Loucy (cell line): ENCODE results near the gene FZD4.

Experiments used
- H2AFZ ChIP-seq: fragments of 200-600 bp; sonication (generic); 2 replicates; pipeline ENCODE4 v1.6.0; 2016; ENCODE audit warnings: antibody characterized with exemption, mild to moderate bottlenecking, low read length, moderate library complexity
- H3F3A ChIP-seq: fragments of 200-600 bp; 2 replicates; pipeline ENCODE4 v1.6.0; 2016; ENCODE audit warnings: antibody characterized with exemption, low read depth, mild to moderate bottlenecking
- H3K27me3 ChIP-seq: fragments of 200-600 bp; sonication (generic); 2 replicates; pipeline ENCODE4 v1.6.1; 2014; ENCODE audit warnings: low read length, mild to moderate bottlenecking; ENCODE audit not compliant: insufficient read depth, poor library complexity, severe bottlenecking
- H3K36me3 ChIP-seq: fragments of 200-600 bp; sonication (generic); 2 replicates; pipeline ENCODE4 v1.6.1; 2016; ENCODE audit warnings: low read length; ENCODE audit not compliant: insufficient read depth
- H3K4me1 ChIP-seq: fragments of 200-600 bp; sonication (generic); 2 replicates; pipeline ENCODE4 v1.5.1; 2014; ENCODE audit warnings: low read length, mild to moderate bottlenecking; ENCODE audit not compliant: insufficient read depth, poor library complexity, severe bottlenecking
- H3K4me2 ChIP-seq: fragments of 200-600 bp; sonication (generic); 2 replicates; pipeline ENCODE4 v1.6.0; 2014; ENCODE audit warnings: antibody characterized with exemption, low read length, low read depth, mild to moderate bottlenecking; ENCODE audit not compliant: poor library complexity, severe bottlenecking
- H3K4me3 ChIP-seq: fragments of 200-600 bp; sonication (generic); 2 replicates; pipeline ENCODE4 v1.5.1; 2014; ENCODE audit warnings: low read length, mild to moderate bottlenecking, mixed read lengths; ENCODE audit not compliant: poor library complexity, severe bottlenecking
- H3K79me2 ChIP-seq: fragments of 200-600 bp; sonication (generic); 2 replicates; pipeline ENCODE4 v1.6.1; 2014; ENCODE audit warnings: low read length; ENCODE audit not compliant: insufficient read depth
- H3K9ac ChIP-seq: fragments of 200-600 bp; sonication (generic); 2 replicates; pipeline ENCODE4 v1.6.0; 2014; ENCODE audit warnings: mild to moderate bottlenecking, low read depth, low read length, moderate library complexity; ENCODE audit not compliant: poor library complexity, severe bottlenecking
- H3K9me2 ChIP-seq: fragments of 200-600 bp; sonication (generic); replicated peaks from 2 replicates; pipeline ENCODE4 v1.6.1; 2016; ENCODE audit warnings: low read depth, low read length, mixed read lengths
- H3K9me3 ChIP-seq: fragments of 200-600 bp; sonication (generic); 2 replicates; pipeline ENCODE4 v1.6.1; 2014; ENCODE audit warnings: mild to moderate bottlenecking, antibody characterized with exemption, low read length, low read depth; ENCODE audit not compliant: insufficient read depth
- H4K20me1 ChIP-seq: fragments of 200-600 bp; sonication (generic); 2 replicates; pipeline ENCODE4 v1.6.0; 2014; ENCODE audit warnings: antibody characterized with exemption, low read length, mild to moderate bottlenecking; ENCODE audit not compliant: insufficient read depth, poor library complexity, severe bottlenecking
- CTCF ChIP-seq: fragments of 200-600 bp; sonication (generic); conservative IDR thresholded peaks from 2 replicates; pipeline ENCODE4 v1.5.1; 2014; ENCODE audit warnings: mild to moderate bottlenecking, antibody characterized with exemption, low read length
- EZH2phosphoT487 ChIP-seq: fragments of 200-600 bp; IDR thresholded peaks from 2 replicates; pipeline ENCODE4 v1.6.1; 2018; ENCODE audit warnings: antibody characterized with exemption, mild to moderate bottlenecking, moderate library complexity, borderline replicate concordance

Gene FZD4

GRCh38 chr11:86905252-86905651, 49.9 kb downstream of the FZD4 start:
- Histone ChIP-seq H3K27me3 (no peaks in the 10 kb centered on the region), H4K20me1 (no peaks in the 10 kb centered on the region), H3F3A (no peaks in the 10 kb centered on the region), H3K79me2 (no peaks in the 10 kb centered on the region), H2AFZ (no peak overlapping the region), H3K4me3 (no peak overlapping the region), H3K9me3 (no peaks in the 10 kb centered on the region), H3K4me1 (no peaks in the 10 kb centered on the region), H3K36me3 (no peaks in the 10 kb centered on the region), H3K9me2 (no peaks in the 10 kb centered on the region), H3K4me2 (no peak overlapping the region), H3K9ac (no peak overlapping the region)
- TF ChIP-seq CTCF (no peak), EZH2phosphoT487 (no peak)

GRCh38 chr11:86904001-86904400, 51.2 kb downstream of the FZD4 start:
- no peak overlapping the region for H3K4me2 ChIP-seq
- H4K20me1 ChIP-seq: no peaks in the 10 kb centered on the region
- H3K4me3 ChIP-seq: no peak overlapping the region
- H3F3A ChIP-seq: no peaks in the 10 kb centered on the region
- no peak overlapping the region for H3K9ac ChIP-seq
- H2AFZ ChIP-seq: no peak overlapping the region
- no peaks in the 10 kb centered on the region for H3K79me2 ChIP-seq
- H3K27me3 ChIP-seq: no peaks in the 10 kb centered on the region
- no peaks in the 10 kb centered on the region for H3K4me1 ChIP-seq
- H3K36me3 ChIP-seq: no peaks in the 10 kb centered on the region
- TF ChIP-seq EZH2phosphoT487: no peak
- TF ChIP-seq CTCF: no peak
- no peaks in the 10 kb centered on the region for H3K9me3 ChIP-seq
- H3K9me2 ChIP-seq: no peaks in the 10 kb centered on the region

- Histone ChIP-seq H3K4me3 (no peak overlapping the region), H3K9ac (no peak overlapping the region), H3K36me3 (no peaks in the 10 kb centered on the region), H3K79me2 (no peaks in the 10 kb centered on the region), H3K4me2 (no peak overlapping the region), H4K20me1 (no peaks in the 10 kb centered on the region), H3F3A (no peaks in the 10 kb centered on the region), H3K9me3 (no peaks in the 10 kb centered on the region), H3K4me1 (no peaks in the 10 kb centered on the region), H2AFZ (no peak overlapping the region), H3K9me2 (no peaks in the 10 kb centered on the region), H3K27me3 (no peaks in the 10 kb centered on the region)
- TF ChIP-seq CTCF (no peak), EZH2phosphoT487 (no peak)
Observed at GRCh38 chr11:86902345-86902744, 52.9 kb downstream of the FZD4 start.
